ENCODE results near the gene SUCLG2. TPM values are rescaled to one million over a fixed set of nuclear protein-coding genes. Genes with fewer than 3 reads are reported as not detected.

SUCLG2 gene
- total RNA-seq, 2 donors from 2014 or later = 25.5 to 36.6 TPM

GRCh38 chr3:67516496-67516895, 137.9 kb downstream of the SUCLG2 start:
- no peak for TF ChIP-seq CTCF (IDR thresholded peaks at IDR 0.05)
- no peak for DNase-seq (ENCODE audit: low spot score)

GRCh38 chr3:67515778-67516177, 138.6 kb downstream of the SUCLG2 start:
- no peak for TF ChIP-seq CTCF (IDR thresholded peaks at IDR 0.05)
- ATAC-seq (ENCODE audit: insufficient number of reproducible peaks, low FRiP score, low read depth) = no peak

More at GRCh38 chr3:67516496-67516895, 137.9 kb downstream of the SUCLG2 start:
- Histone ChIP-seq H3K27ac (no peak overlapping the region), H3K9me3 (no peaks in the 10 kb centered on the region), H3K4me3 (no peak overlapping the region), H3K27me3 (replicated peaks; ENCODE audit: insufficient read depth) (no peaks in the 10 kb centered on the region), H3K36me3 (no peaks in the 10 kb centered on the region), H3K4me1 (ENCODE audit: control insufficient read depth in 1 of 2, low read depth in 2 of 2) (no peaks in the 10 kb centered on the region)
- ATAC-seq (ENCODE audit: insufficient number of reproducible peaks, low FRiP score, low read depth) = no peak

GRCh38 chr3:67509471-67510075, 144.8 kb downstream of the SUCLG2 start:
- no peak for ATAC-seq (ENCODE audit: insufficient number of reproducible peaks, low FRiP score, low read depth)
- no peak overlapping the region for H3K4me3 ChIP-seq
- H3K36me3 ChIP-seq = no peaks in the 10 kb centered on the region

More at GRCh38 chr3:67515778-67516177, 138.6 kb downstream of the SUCLG2 start:
- no peak for DNase-seq (ENCODE audit: low spot score)
- Histone ChIP-seq H3K27me3 (replicated peaks; ENCODE audit: insufficient read depth) (no peaks in the 10 kb centered on the region), H3K4me3 (no peak overlapping the region), H3K27ac (no peak overlapping the region), H3K4me1 (ENCODE audit: control insufficient read depth in 1 of 2, low read depth in 2 of 2) (no peaks in the 10 kb centered on the region), H3K36me3 (no peaks in the 10 kb centered on the region), H3K9me3 (no peaks in the 10 kb centered on the region)

GRCh38 chr3:67507584-67507983, 146.8 kb downstream of the SUCLG2 start:
- Histone ChIP-seq H3K27me3 (replicated peaks; ENCODE audit: insufficient read depth) (no peaks in the 10 kb centered on the region), H3K9me3 (no peaks in the 10 kb centered on the region), H3K4me3 (no peak overlapping the region), H3K36me3 (no peaks in the 10 kb centered on the region), H3K27ac (no peak overlapping the region), H3K4me1 (ENCODE audit: control insufficient read depth in 1 of 2, low read depth in 2 of 2) (no peaks in the 10 kb centered on the region)
- DNase-seq (ENCODE audit: low spot score) (no peak), ATAC-seq (ENCODE audit: insufficient number of reproducible peaks, low FRiP score, low read depth) (no peak)
- TF ChIP-seq CTCF (IDR thresholded peaks at IDR 0.05) = no peak

More at GRCh38 chr3:67509471-67510075, 144.8 kb downstream of the SUCLG2 start:
- H3K27ac ChIP-seq = no peak overlapping the region
- H3K27me3 ChIP-seq (replicated peaks; ENCODE audit: insufficient read depth) = no peaks in the 10 kb centered on the region
- H3K9me3 ChIP-seq = no peaks in the 10 kb centered on the region
- no peaks in the 10 kb centered on the region for H3K4me1 ChIP-seq (ENCODE audit: control insufficient read depth in 1 of 2, low read depth in 2 of 2)
- TF ChIP-seq CTCF (IDR thresholded peaks at IDR 0.05) = no peak
- DNase-seq (ENCODE audit: low spot score) = no peak

GRCh38 chr3:67500709-67501108, 153.7 kb downstream of the SUCLG2 start:
- H3K4me3 ChIP-seq = no peak overlapping the region
- DNase-seq (ENCODE audit: low spot score) (no peak), ATAC-seq (ENCODE audit: insufficient number of reproducible peaks, low FRiP score, low read depth) (no peak)
- no peak overlapping the region for H3K27ac ChIP-seq
- no peaks in the 10 kb centered on the region for H3K9me3 ChIP-seq
- no peaks in the 10 kb centered on the region for H3K27me3 ChIP-seq (replicated peaks; ENCODE audit: insufficient read depth)
- TF ChIP-seq CTCF (IDR thresholded peaks at IDR 0.05) = no peak
- peaks cover 3% of the 10 kb centered on the region for H3K36me3 ChIP-seq
- peaks cover 0 to 5% of the 10 kb centered on the region in 2 donors for H3K4me1 ChIP-seq (ENCODE audit: control insufficient read depth in 1 of 2, low read depth in 2 of 2)

Data from thoracic aorta (tissue), 2 donors.